Breast epithelium (tissue), 4 donors: ENCODE measurements around the gene DNM1. TPM values are rescaled to one million over a fixed set of nuclear protein-coding genes. Genes with fewer than 3 reads are reported as not detected.

ENCODE experiments used
- DNase-seq, 2 donors: peaks; one replicate each; pipeline ENCODE4 v3.0.0-alpha.2; 2019; ENCODE audit warnings: low spot score in 2 of 2
- H3K27ac ChIP-seq, 2 donors: fragments of 200-600 bp; sonication (generic) in 1 of 2; one replicate each; pipeline ENCODE4 v1.5.1; 2016 to 2019; ENCODE audit warnings: mild to moderate bottlenecking in 1 of 2
- H3K27me3 ChIP-seq, 2 donors: fragments of 200-600 bp; sonication (generic) in 1 of 2; one replicate each; pipeline versions ENCODE4 v1.5.1 to v1.6.0; 2017 to 2019; ENCODE audit warnings: control low read depth in 1 of 2, mild to moderate bottlenecking in 1 of 2
- H3K36me3 ChIP-seq: fragments of 200-600 bp; one replicate; pipeline ENCODE4 v1.5.1; 2019
- H3K4me1 ChIP-seq, 2 donors: fragments of 200-600 bp; sonication (generic); one replicate each; pipeline ENCODE4 v1.5.1; 2016 to 2019; ENCODE audit warnings: control low read depth in 1 of 2
- H3K4me3 ChIP-seq, 3 donors: fragments of 200-600 bp; sonication (generic); 1 replicate in 2 of 3; 2 replicates in 1 of 3; pipeline ENCODE4 v1.5.1; 2016 to 2019; ENCODE audit warnings: mild to moderate bottlenecking in 3 of 3, moderate library complexity in 2 of 3
- H3K9me3 ChIP-seq, 2 donors: fragments of 200-600 bp; sonication (generic) in 1 of 2; one replicate each; pipeline ENCODE4 v1.5.1; 2016 to 2019; ENCODE audit warnings: control low read depth in 1 of 2
- POLR2A ChIP-seq: fragments of 450-650 bp; IDR thresholded peaks from one replicate; pipeline ENCODE4 v1.6.1; 2016; ENCODE audit warnings: antibody characterized with exemption, mild to moderate bottlenecking, moderate library complexity
- POLR2AphosphoS5 ChIP-seq, 3 donors: sonication (generic); formaldehyde crosslinking; IDR thresholded peaks; one replicate each; pipeline ENCODE4 v1.6.1; 2017; ENCODE audit warnings: antibody characterized with exemption in 3 of 3
- intact Hi-C: fragments of 100-400 bp; cut with DNase I; formaldehyde crosslinking; loops from one replicate; pipeline ENCODE4 v1.15.1; 2023; ENCODE audit warnings: low total_unique reads
- total RNA-seq, 3 donors: library from RNA; depleted of rRNA; stranded (reverse); fragments of >200 nt; gene quantifications; one replicate each; pipeline ENCODE4 v1.1.0, GENCODE V29; 2016
- TF ChIP-seq, protein P1 (sequence below), 3 donors: fragments of 450-650 bp; IDR thresholded peaks; one replicate each; pipeline ENCODE4 v1.5.1; 2016 to 2017; ENCODE audit warnings: antibody characterized with exemption in 3 of 3, mild to moderate bottlenecking in 3 of 3, moderate library complexity in 3 of 3

DNM1 gene
- total RNA-seq, 3 donors from 2014 or later, result 11.3 to 36.0 (median 12.5) TPM

DNA sequence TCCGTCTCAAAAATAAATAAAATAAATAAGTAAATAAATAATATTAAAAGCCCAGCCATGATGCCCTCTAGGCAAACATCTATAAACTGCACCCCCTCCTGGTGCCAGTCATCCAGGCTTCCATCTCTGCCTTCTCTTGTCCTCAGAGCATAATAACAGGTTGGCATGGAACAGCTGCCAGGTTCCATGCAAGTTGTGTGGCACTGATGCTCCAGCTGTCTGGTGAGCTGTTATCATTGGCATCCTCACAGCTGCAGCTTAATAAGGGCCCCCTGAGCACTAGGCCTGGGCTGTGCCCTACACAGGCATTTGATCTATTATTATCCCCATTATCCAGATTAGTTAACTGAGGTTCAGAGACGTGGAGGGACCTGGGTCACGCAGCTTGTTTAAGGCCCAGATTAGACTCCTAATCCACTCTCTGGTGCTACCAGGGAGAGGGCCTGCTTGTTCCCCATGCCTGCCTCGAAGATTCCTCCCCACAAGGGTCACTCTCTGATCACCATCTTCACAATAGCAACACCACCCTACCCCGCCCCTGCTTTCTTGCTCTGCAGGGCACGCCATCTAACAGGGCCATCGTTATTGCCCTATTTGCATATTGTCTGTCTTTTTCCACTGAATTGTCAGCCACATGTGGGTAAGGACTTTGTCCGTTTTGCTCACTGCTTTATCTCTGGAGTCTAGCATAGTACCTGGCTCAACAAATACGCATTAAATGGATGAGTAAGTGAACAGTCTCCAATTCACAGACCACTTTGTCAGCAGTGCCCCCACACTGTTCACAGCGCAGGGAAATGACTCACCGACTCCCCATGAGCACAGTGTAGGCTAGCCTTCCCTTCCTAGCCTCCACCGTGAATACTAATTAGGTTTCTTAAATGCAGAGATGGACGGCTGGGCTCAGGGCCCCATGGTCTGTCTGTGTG is 1.5 kb upstream of the DNM1 start:
- Histone ChIP-seq H3K4me3 (no peak overlapping the region), H3K27me3 (no peaks in the 10 kb centered on the region), H3K4me1 (no peaks in the 10 kb centered on the region), H3K9me3 (no peaks in the 10 kb centered on the region), H3K27ac (peak overlapping the region in 1 of 2 donors; percentile 49), H3K36me3 (no peaks in the 10 kb centered on the region)
- no peak for TF ChIP-seq POLR2AphosphoS5 (IDR thresholded peaks at IDR 0.05)
- TF ChIP-seq, protein P1, sequence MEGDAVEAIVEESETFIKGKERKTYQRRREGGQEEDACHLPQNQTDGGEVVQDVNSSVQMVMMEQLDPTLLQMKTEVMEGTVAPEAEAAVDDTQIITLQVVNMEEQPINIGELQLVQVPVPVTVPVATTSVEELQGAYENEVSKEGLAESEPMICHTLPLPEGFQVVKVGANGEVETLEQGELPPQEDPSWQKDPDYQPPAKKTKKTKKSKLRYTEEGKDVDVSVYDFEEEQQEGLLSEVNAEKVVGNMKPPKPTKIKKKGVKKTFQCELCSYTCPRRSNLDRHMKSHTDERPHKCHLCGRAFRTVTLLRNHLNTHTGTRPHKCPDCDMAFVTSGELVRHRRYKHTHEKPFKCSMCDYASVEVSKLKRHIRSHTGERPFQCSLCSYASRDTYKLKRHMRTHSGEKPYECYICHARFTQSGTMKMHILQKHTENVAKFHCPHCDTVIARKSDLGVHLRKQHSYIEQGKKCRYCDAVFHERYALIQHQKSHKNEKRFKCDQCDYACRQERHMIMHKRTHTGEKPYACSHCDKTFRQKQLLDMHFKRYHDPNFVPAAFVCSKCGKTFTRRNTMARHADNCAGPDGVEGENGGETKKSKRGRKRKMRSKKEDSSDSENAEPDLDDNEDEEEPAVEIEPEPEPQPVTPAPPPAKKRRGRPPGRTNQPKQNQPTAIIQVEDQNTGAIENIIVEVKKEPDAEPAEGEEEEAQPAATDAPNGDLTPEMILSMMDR (IDR thresholded peaks at IDR 0.05), result no peak
- no peak for TF ChIP-seq POLR2A
- DNase-seq, result no peak
- intact Hi-C loops, result no loop called here

DNA sequence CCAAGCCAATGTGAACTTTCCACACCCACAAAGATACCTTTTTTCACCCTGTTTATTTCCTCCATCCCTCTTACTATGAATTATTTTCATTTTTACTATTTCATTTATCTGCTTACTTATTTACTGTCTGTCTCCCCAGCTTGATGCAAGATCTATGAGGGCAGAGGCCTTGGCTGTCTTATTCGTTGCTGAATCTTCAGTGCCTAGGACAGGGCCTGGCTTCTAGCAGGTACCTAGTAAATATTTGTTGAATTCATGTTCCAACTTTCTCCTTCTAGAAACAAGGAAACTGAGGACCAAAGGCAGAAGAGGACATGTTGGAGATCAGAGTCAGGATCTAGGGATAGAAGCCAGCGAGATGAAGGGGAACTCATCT is 543 bp upstream of the DNM1 start:
- no peaks in the 10 kb centered on the region for H3K27me3 ChIP-seq
- TF ChIP-seq, protein P1 (IDR thresholded peaks at IDR 0.05), result no peak
- no peak for TF ChIP-seq POLR2AphosphoS5 (IDR thresholded peaks at IDR 0.05)
- no peak for TF ChIP-seq POLR2A
- H3K4me3 ChIP-seq, result peak overlapping the region; percentile 65 to 76 (median 75)
- peak overlapping the region in 1 of 2 donors; percentile 70 for H3K27ac ChIP-seq
- H3K4me1 ChIP-seq, result no peaks in the 10 kb centered on the region
- DNase-seq, result no peak
- H3K9me3 ChIP-seq, result no peaks in the 10 kb centered on the region
- intact Hi-C loops, result no loop called here
- H3K36me3 ChIP-seq, result no peaks in the 10 kb centered on the region

DNA sequence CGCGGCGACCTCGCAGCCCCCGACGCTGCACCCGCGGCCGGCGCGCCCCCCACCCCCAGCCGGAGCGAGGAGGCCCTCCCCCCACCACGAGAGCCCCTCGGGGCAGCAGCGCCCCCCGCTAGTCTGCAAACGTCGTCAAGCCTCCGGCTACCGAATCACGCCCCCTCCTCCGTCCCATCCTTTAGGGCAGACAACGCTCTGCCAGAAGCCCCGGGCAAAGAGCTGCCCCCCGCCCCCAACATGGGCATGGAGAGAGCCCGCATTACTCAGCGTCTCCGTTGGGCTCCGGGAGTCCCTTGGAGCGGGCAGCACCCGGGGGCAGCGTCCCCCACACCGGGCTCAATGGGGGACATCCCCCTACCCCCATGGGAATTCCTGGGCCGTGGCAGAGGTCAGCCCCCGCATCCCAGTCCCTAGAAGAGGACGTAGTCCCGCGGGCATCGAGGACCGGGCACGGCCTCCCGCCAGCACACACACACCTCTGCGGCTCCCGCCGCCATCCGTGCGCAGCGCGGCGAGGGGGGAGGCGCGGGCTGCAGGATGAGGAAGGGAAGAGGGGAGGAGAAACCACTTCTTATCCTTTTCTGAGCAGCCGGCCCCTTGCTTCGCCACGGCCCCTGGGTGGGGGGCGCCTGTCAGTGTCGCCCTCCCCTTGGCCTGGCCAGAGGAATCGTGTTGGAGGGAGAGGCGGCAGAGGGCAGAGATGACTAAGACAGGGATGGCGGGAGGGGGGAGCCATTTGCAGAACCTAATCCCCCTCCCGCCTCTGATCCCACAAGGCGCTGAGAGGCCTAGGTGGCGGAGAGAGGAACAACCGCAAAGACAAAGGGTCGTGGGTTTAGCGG is 750 bp downstream of the DNM1 start:
- Histone ChIP-seq H3K27me3 (no peaks in the 10 kb centered on the region), H3K27ac (peak overlapping the region; percentile 33 to 41), H3K9me3 (no peaks in the 10 kb centered on the region), H3K4me3 (peak overlapping the region; percentile 65 to 76 (median 75)), H3K4me1 (no peaks in the 10 kb centered on the region), H3K36me3 (no peaks in the 10 kb centered on the region)
- intact Hi-C loops, result no loop called here
- TF ChIP-seq POLR2AphosphoS5 (IDR thresholded peaks at IDR 0.05), result peak in 1 of 3 donors; percentile 17
- TF ChIP-seq, protein P1 (IDR thresholded peaks at IDR 0.05), result no peak
- no peak for DNase-seq

DNA sequence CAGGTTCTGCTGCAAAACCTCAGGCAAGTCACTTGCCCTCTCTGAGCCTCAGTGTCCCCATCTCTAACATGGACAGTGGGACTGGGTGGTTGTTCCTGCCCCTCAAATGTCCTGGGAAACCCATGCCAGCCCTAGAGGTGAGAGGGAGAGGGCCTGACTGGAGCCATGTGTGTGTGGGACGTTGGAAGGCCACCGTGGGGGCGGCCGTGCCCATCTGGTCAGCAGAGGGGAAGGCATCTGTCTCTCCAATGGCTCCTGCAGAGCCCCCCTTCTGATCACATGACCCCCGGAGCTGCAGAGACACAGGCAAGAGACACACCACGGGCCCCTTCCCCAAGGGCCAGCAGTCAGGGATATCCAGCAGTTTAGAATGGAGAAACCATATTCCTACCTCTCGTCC is 1.7 kb downstream of the DNM1 start:
- H3K36me3 ChIP-seq, result no peaks in the 10 kb centered on the region
- intact Hi-C loops, result no loop called here
- peak overlapping the region; percentile 65 to 76 (median 75) for H3K4me3 ChIP-seq
- H3K9me3 ChIP-seq, result no peaks in the 10 kb centered on the region
- peak overlapping the region in 1 of 2 donors; percentile 41 for H3K27ac ChIP-seq
- TF ChIP-seq POLR2A, result no peak
- TF ChIP-seq, protein P1 (IDR thresholded peaks at IDR 0.05), result no peak
- no peak for TF ChIP-seq POLR2AphosphoS5 (IDR thresholded peaks at IDR 0.05)
- H3K4me1 ChIP-seq, result no peaks in the 10 kb centered on the region
- H3K27me3 ChIP-seq, result no peaks in the 10 kb centered on the region
- DNase-seq, result no peak
